Kidney (tissue), 14 donors: ENCODE measurements around the gene SPSB4. TPM values are rescaled to one million over a fixed set of nuclear protein-coding genes. Genes with fewer than 3 reads are reported as not detected.
A peak's percentile ranks its signal among the peaks of the same experiment; 100 is the strongest.

Experiments
- DNase-seq, 5 donors: peaks; one replicate each; pipeline ENCODE4 v3.0.0-alpha.2; 2013 to 2020
- FAIRE-seq: peaks from 2 replicates; lab custom pipeline; 2012; peaks lifted over from hg19 to GRCh38; lab: Jason Lieb, UNC
- H3K27ac ChIP-seq, 2 donors: one replicate each; pipeline ENCODE4 v1.7.0; 2013; ENCODE audit warnings: low read depth in 2 of 2, low read length in 2 of 2, inconsistent platforms in 1 of 2
- H3K27me3 ChIP-seq: one replicate; pipeline ENCODE4 v1.7.1; 2013; ENCODE audit warnings: low read length, inconsistent platforms; ENCODE audit not compliant: control insufficient read depth, insufficient read depth
- H3K36me3 ChIP-seq, 3 donors: one replicate each; pipeline versions ENCODE4 v1.7.0 to v1.7.1; 2013; ENCODE audit warnings: low read length in 3 of 3, control low read depth in 1 of 3, inconsistent platforms in 1 of 3; ENCODE audit not compliant: insufficient read depth in 3 of 3, control insufficient read depth in 2 of 3
- H3K4me1 ChIP-seq, 3 donors: one replicate each; pipeline versions ENCODE4 v1.7.0 to v1.7.1; 2013; ENCODE audit warnings: low read length in 3 of 3, inconsistent platforms in 1 of 3, low read depth in 1 of 3; ENCODE audit not compliant: control insufficient read depth in 2 of 3, insufficient read depth in 2 of 3
- H3K4me3 ChIP-seq, 3 donors: one replicate each; pipeline versions ENCODE4 v1.7.0 to v1.8.1; 2013; ENCODE audit warnings: low read length in 3 of 3, control low read depth in 1 of 3, inconsistent platforms in 1 of 3
- H3K9ac ChIP-seq, 3 donors: one replicate each; pipeline versions ENCODE4 v1.7.0 to v1.7.1; 2013; ENCODE audit warnings: low read length in 3 of 3, control low read depth in 1 of 3, inconsistent platforms in 1 of 3
- H3K9me3 ChIP-seq, 3 donors: one replicate each; pipeline versions ENCODE4 v1.7.0 to v1.7.1; 2013; ENCODE audit warnings: low read length in 3 of 3, control low read depth in 1 of 3, inconsistent platforms in 1 of 3; ENCODE audit not compliant: control insufficient read depth in 2 of 3, insufficient read depth in 1 of 3
- CTCF ChIP-seq: IDR thresholded peaks from 3 replicates; pipeline ENCODE4 v1.5.1; 2012; ENCODE audit warnings: mild to moderate bottlenecking, moderate library complexity, borderline replicate concordance; ENCODE audit not compliant: insufficient read depth; ENCODE audit errors: extremely low read depth
- intact Hi-C: fragments of 100-400 bp; cut with DNase I; formaldehyde crosslinking; loops from one replicate; pipeline ENCODE4 v1.11.1; 2022
- polyA plus RNA-seq: library from polyadenylated mRNA; stranded (reverse); fragments of 350-450 nt; fragmentation: Illumina TruSeq; extraction: RNeasy Lipid Tissue Mini Kit (QIAGEN cat#74804); gene quantifications from one replicate; pipeline ENCODE4 v1.2.3, GENCODE V29; 2014; ENCODE audit warnings: low read depth, low replicate concordance; ENCODE audit not compliant: insufficient read depth
- total RNA-seq: library from RNA; stranded (reverse); fragmentation: NEBNext Ultra II Directional; extraction: Animal tissue kit (Norgen Biotek cat#: 25700); gene quantifications from one replicate; pipeline ENCODE4 v1.2.1, GENCODE V29; 2021
- donor health status: control.
- donor health status: control.
- donor health status: control.
- donor health status: control.
- donor health status: control.
- donor health status: DM: yes; HTN: yes; CAD: no.
- donor health status: Normal renal cell carcinoma (clear cell type).

The SPSB4 gene
- total and polyA plus RNA-seq, 2 donors from 2014 or later: 0.57 to 1.9 TPM

GRCh38 chr3:141078200-141078599 is 27.1 kb downstream of the SPSB4 start:
- Histone ChIP-seq H3K27ac (no peak overlapping the region), H3K27me3 (no peaks in the 10 kb centered on the region), H3K4me1 (peaks cover 0 to 3% (median 2%) of the 10 kb centered on the region in 3 donors), H3K9me3 (no peaks in the 10 kb centered on the region), H3K9ac (no peak overlapping the region), H3K36me3 (no peaks in the 10 kb centered on the region), H3K4me3 (no peak overlapping the region)
- intact Hi-C loops: no loop called here
- FAIRE-seq: no peak
- TF ChIP-seq CTCF: no peak
- peak in 1 of 5 donors; percentile 48 for DNase-seq

- Histone ChIP-seq H3K4me1 (peaks cover 0 to 6% (median 5%) of the 10 kb centered on the region in 3 donors), H3K27me3 (no peaks in the 10 kb centered on the region), H3K36me3 (no peaks in the 10 kb centered on the region), H3K27ac (no peak overlapping the region), H3K4me3 (no peak overlapping the region), H3K9me3 (no peaks in the 10 kb centered on the region), H3K9ac (no peak overlapping the region)
- DNase-seq (no peak), FAIRE-seq (no peak)
- intact Hi-C loops: no loop called here
- no peak for TF ChIP-seq CTCF
Measured at GRCh38 chr3:141080431-141080830, 29.3 kb downstream of the SPSB4 start.

GRCh38 chr3:141081141-141081795 is 30.1 kb downstream of the SPSB4 start:
- H3K9me3 ChIP-seq: no peaks in the 10 kb centered on the region
- H3K36me3 ChIP-seq: no peaks in the 10 kb centered on the region
- peaks cover 0 to 6% (median 5%) of the 10 kb centered on the region in 3 donors for H3K4me1 ChIP-seq
- intact Hi-C loops: no loop called here
- H3K9ac ChIP-seq: no peak overlapping the region
- FAIRE-seq (no peak), DNase-seq (peak in 4 of 5 donors; percentile 66 to 85 (median 76))
- H3K27me3 ChIP-seq: no peaks in the 10 kb centered on the region
- no peak overlapping the region for H3K27ac ChIP-seq
- no peak for TF ChIP-seq CTCF
- no peak overlapping the region for H3K4me3 ChIP-seq
